ENCODE results near the gene ALDOB. TPM values are rescaled to one million over a fixed set of nuclear protein-coding genes. Genes with fewer than 3 reads are reported as not detected.

ALDOB gene
- total and polyA plus RNA-seq, 2 of the 8 experiments (the other 6 are each of a cell fraction or from before 2014, with no cell fraction given): not detected

- peaks cover 2% of the 10 kb centered on the region; the same call in 1 of the 2 replicates for H3K79me1 ChIP-seq (ENCODE audit: low read depth, low read length)
- H3K23me2 ChIP-seq (ENCODE audit: low read depth, low read length): no peaks in the 10 kb centered on the region; the same call in 1 of the 2 replicates
- no peak overlapping the region for H2BK5ac ChIP-seq (ENCODE audit: low read depth, low read length)
- H3K4me1 ChIP-seq (replicated peaks in 1 of 4; ENCODE audit: control insufficient read depth in 3 of 4, insufficient read depth in 4 of 4, low read length in 3 of 4): peaks cover 0 to 4% (median 3%) of the 10 kb centered on the region in 4 experiments; a peak in 3 of 7 replicates
- H3K79me2 ChIP-seq (ENCODE audit: control insufficient read depth in 1 of 2, insufficient read depth in 2 of 2, low read length in 2 of 2): peaks cover 14 to 49% of the 10 kb centered on the region in 2 experiments
- H2BK20ac ChIP-seq (ENCODE audit: low read length): no peak overlapping the region
- ChIA-PET CTCF (ENCODE audit: partially characterized antibody) (interaction anchor here (1.8 to 2.0 kb wide), 2 partner anchors 11 to 50 kb away, joined by 5 to 6 read pairs; no protein-coding TSS in a partner anchor), POLR2A (ENCODE audit: partially characterized antibody) (interaction anchor here (0.8 to 1.7 kb wide), 2 partner anchors 9 to 172 kb away, joined by 3 to 4 read pairs; no protein-coding TSS in a partner anchor)
- peak overlapping the region; percentile 64 to 65 for H3K4me2 ChIP-seq (ENCODE audit: insufficient read depth in 1 of 2, low read depth in 2 of 2, low read length in 2 of 2)
- no peaks in the 10 kb centered on the region for H3K27me3 ChIP-seq (replicated peaks in 1 of 4; ENCODE audit: control insufficient read depth in 3 of 4, extremely low read depth in 1 of 4, insufficient read depth in 3 of 4, low read length in 3 of 4)
- no peak for DNase-seq (ENCODE audit: low read depth in 1 of 2, low spot score in 2 of 2)
- peaks cover 0 to 4% of the 10 kb centered on the region in 2 experiments; a peak in 1 of 4 replicates for H3K9me3 ChIP-seq (ENCODE audit: insufficient read depth in 2 of 2, low read depth in 1 of 2, low read length in 1 of 2)
- H2BK15ac ChIP-seq (ENCODE audit: low read length): no peak overlapping the region
- H2BK120ac ChIP-seq (replicated peaks; ENCODE audit: low read depth, low read length): no peak overlapping the region
- H3K9ac ChIP-seq (replicated peaks in 1 of 4; ENCODE audit: extremely low read depth in 1 of 4, low read depth in 3 of 4, low read length in 3 of 4): peak overlapping the region in 1 of 4 experiments; percentile 75; a peak in 1 of 7 replicates
- no peak overlapping the region for H4K91ac ChIP-seq (replicated peaks; ENCODE audit: insufficient read length, low read length)
- H2AFZ ChIP-seq (ENCODE audit: low read length): no peak overlapping the region
- H2AK5ac ChIP-seq (ENCODE audit: low read depth, low read length): no peak overlapping the region
- no peak overlapping the region for H3K4ac ChIP-seq (replicated peaks; ENCODE audit: insufficient read length, low read depth, low read length)
- no peak overlapping the region for H4K5ac ChIP-seq (ENCODE audit: insufficient read length, low read depth, low read length)
- H4K20me1 ChIP-seq (replicated peaks in 1 of 2; ENCODE audit: control insufficient read depth in 1 of 2, insufficient read depth in 2 of 2, low read length in 2 of 2): no peaks in the 10 kb centered on the region
- H3K18ac ChIP-seq (ENCODE audit: extremely low read depth, low read length): no peak overlapping the region
- H3K36me3 ChIP-seq (ENCODE audit: control insufficient read depth in 2 of 4, insufficient read depth in 4 of 4, low read length in 3 of 4): peaks cover 2 to 46% (median 32%) of the 10 kb centered on the region in 4 experiments
- no peak overlapping the region for H4K8ac ChIP-seq (ENCODE audit: extremely low read depth, insufficient read depth, low read length)
- H3K4me3 ChIP-seq (ENCODE audit: extremely low read depth in 1 of 4, insufficient read depth in 2 of 4, low read depth in 3 of 4, low read length in 4 of 4): peak overlapping the region; percentile 57 to 85 (median 72); a peak in 5 of 8 replicates
- no peak overlapping the region for H2BK12ac ChIP-seq (ENCODE audit: low read depth, low read length)
- no peak for FAIRE-seq
- 98% methylated on average over 2 of the region's 2 CpGs; no CpG with 5 or more reads in 1 of the 2 experiments for WGBS, 2 experiments (ENCODE audit: extremely low coverage in 1 of 2, insufficient coverage in 1 of 2, insufficient read length in 1 of 2, insufficient replicate concordance in 2 of 2, low coverage in 1 of 2, low lambda C conversion rate in 2 of 2, missing lambda C conversion rate in 1 of 2)
- no peak overlapping the region for H3K23ac ChIP-seq (ENCODE audit: insufficient read length)
- TF ChIP-seq KDM4A (IDR thresholded peaks at IDR 0.05; ENCODE audit: low read depth, low read length, severe bottlenecking) (no peak), FOSL1 (IDR thresholded peaks at IDR 0.05; ENCODE audit: insufficient read depth, low read depth, low read length) (no peak)
- no peak overlapping the region for H3K56ac ChIP-seq (replicated peaks; ENCODE audit: insufficient read length, low read depth, low read length)
- no peak overlapping the region for H3K27ac ChIP-seq (ENCODE audit: low read depth, low read length)
- no peak overlapping the region for H3K14ac ChIP-seq (ENCODE audit: insufficient read length)
These were observed 36.0 kb downstream of the ALDOB start for GRCh38 chr9:101399643-101399970.
